ENCODE measurements around the gene MRGPRD. TPM values are rescaled to one million over a fixed set of nuclear protein-coding genes. Genes with fewer than 3 reads are reported as not detected.

Gene MRGPRD
- total and polyA plus RNA-seq, 2 of the 8 experiments (the other 6 are each of a cell fraction or from before 2014, with no cell fraction given) = not detected

DNA sequence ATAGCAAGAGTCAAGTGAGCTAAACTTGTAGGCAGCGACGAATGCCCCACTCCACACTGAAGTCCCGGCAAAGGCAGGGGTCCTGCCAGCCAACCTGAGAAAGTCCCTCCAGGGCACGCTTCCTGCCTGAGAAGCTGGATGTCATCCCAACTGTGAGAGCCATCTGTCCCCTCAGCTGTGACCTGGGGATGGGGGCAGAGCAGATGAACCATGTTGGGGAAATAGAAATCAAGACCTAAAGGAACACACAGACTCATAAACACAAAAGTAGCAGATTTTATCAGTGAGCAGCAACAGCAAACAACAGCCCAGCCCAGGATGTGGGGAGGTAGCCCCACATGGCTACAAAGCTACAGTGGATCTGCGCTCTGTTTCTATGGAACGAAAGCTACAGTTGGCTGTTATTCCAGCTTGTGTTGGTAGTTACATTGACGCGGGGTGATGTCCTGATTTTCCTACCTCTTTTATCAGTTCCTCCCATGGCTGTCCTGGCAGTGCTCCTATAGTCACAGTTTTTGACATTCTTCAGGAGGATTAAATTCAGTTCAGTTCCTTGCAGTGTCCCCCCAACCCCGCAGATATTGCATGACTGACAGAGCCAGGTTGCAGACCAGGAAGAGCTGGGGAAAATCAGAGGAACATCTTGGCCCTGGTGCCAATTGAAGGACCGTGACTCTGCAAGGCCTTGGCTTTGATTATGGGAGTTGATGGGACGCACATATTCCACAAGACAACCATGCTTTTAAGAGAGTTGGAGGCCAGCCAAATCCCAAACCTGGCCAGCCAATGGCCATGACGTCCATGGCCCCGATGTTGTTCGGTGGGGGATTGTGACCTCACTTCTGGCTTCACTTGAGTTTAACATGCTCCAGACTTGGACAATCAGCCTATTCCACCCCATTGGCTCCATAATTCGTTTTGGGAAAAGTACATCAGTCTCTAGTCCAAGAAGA lies 14.6 kb downstream of the MRGPRD start:
- H3K4me2 ChIP-seq (ENCODE audit: insufficient read depth in 1 of 2, low read depth in 2 of 2, low read length in 2 of 2) = no peak overlapping the region
- H2BK20ac ChIP-seq (ENCODE audit: low read length) = no peak overlapping the region
- no peak overlapping the region for H2BK15ac ChIP-seq (ENCODE audit: low read length)
- H3K4ac ChIP-seq (replicated peaks; ENCODE audit: insufficient read length, low read depth, low read length) = no peak overlapping the region
- H4K20me1 ChIP-seq (replicated peaks in 1 of 2; ENCODE audit: control insufficient read depth in 1 of 2, insufficient read depth in 2 of 2, low read length in 2 of 2) = peaks cover 0 to 2% of the 10 kb centered on the region in 2 experiments
- no peaks in the 10 kb centered on the region; a peak in 1 of 7 replicates for H3K27me3 ChIP-seq (replicated peaks in 1 of 4; ENCODE audit: control insufficient read depth in 3 of 4, extremely low read depth in 1 of 4, insufficient read depth in 3 of 4, low read length in 3 of 4)
- no peak overlapping the region for H3K27ac ChIP-seq (ENCODE audit: low read depth, low read length)
- no peaks in the 10 kb centered on the region for H3K4me1 ChIP-seq (replicated peaks in 1 of 4; ENCODE audit: control insufficient read depth in 3 of 4, insufficient read depth in 4 of 4, low read length in 3 of 4)
- H3K14ac ChIP-seq (ENCODE audit: insufficient read length) = no peak overlapping the region
- H3K23ac ChIP-seq (ENCODE audit: insufficient read length) = no peak overlapping the region
- no peak for FAIRE-seq
- no peak overlapping the region for H3K56ac ChIP-seq (replicated peaks; ENCODE audit: insufficient read length, low read depth, low read length)
- H2AFZ ChIP-seq (ENCODE audit: low read length) = no peak overlapping the region
- H3K18ac ChIP-seq (ENCODE audit: extremely low read depth, low read length) = no peak overlapping the region
- no peak overlapping the region for H2BK5ac ChIP-seq (ENCODE audit: low read depth, low read length)
- no peak overlapping the region for H4K8ac ChIP-seq (ENCODE audit: extremely low read depth, insufficient read depth, low read length)
- no peaks in the 10 kb centered on the region; a peak in 1 of 4 replicates for H3K9me3 ChIP-seq (ENCODE audit: insufficient read depth in 2 of 2, low read depth in 1 of 2, low read length in 1 of 2)
- H2BK12ac ChIP-seq (ENCODE audit: low read depth, low read length) = no peak overlapping the region; the same call in 1 of the 2 replicates
- no peak overlapping the region for H4K91ac ChIP-seq (replicated peaks; ENCODE audit: insufficient read length, low read length)
- 95% methylated on average over 14 of the region's 15 CpGs; no CpG with 5 or more reads in 1 of the 2 experiments for WGBS, 2 experiments (ENCODE audit: extremely low coverage in 1 of 2, insufficient coverage in 1 of 2, insufficient read length in 1 of 2, insufficient replicate concordance in 2 of 2, low coverage in 1 of 2, low lambda C conversion rate in 2 of 2, missing lambda C conversion rate in 1 of 2)
- no peak overlapping the region for H4K5ac ChIP-seq (ENCODE audit: insufficient read length, low read depth, low read length)
- ChIA-PET POLR2A (ENCODE audit: partially characterized antibody) (interaction anchor here (0.8 kb wide), 1 partner anchor 15 kb away, joined by 3 read pairs; the partner anchor contains the start of gene MRGPRD), CTCF (ENCODE audit: partially characterized antibody) (interaction anchor here (0.6 to 1.9 kb wide), 9 partner anchors 9 to 1886 kb away, joined by 3 to 13 read pairs (median 4); partner anchors contain the start of gene MRGPRF)
- DNase-seq (ENCODE audit: low read depth in 1 of 2, low spot score in 2 of 2) = no peak
- no peaks in the 10 kb centered on the region for H3K23me2 ChIP-seq (ENCODE audit: low read depth, low read length)
- no peak overlapping the region for H3K4me3 ChIP-seq (ENCODE audit: extremely low read depth in 1 of 4, insufficient read depth in 2 of 4, low read depth in 3 of 4, low read length in 4 of 4)
- no peaks in the 10 kb centered on the region for H3K79me1 ChIP-seq (ENCODE audit: low read depth, low read length)
- H3K36me3 ChIP-seq (ENCODE audit: control insufficient read depth in 2 of 4, insufficient read depth in 4 of 4, low read length in 3 of 4) = no peaks in the 10 kb centered on the region
- H3K9ac ChIP-seq (replicated peaks in 1 of 4; ENCODE audit: extremely low read depth in 1 of 4, low read depth in 3 of 4, low read length in 3 of 4) = no peak overlapping the region
- H3K79me2 ChIP-seq (ENCODE audit: control insufficient read depth in 1 of 2, insufficient read depth in 2 of 2, low read length in 2 of 2) = no peaks in the 10 kb centered on the region
- no peak overlapping the region for H2AK5ac ChIP-seq (ENCODE audit: low read depth, low read length)
- no peak overlapping the region for H2BK120ac ChIP-seq (replicated peaks; ENCODE audit: low read depth, low read length)
- no peak for TF ChIP-seq CREB1 (IDR thresholded peaks at IDR 0.05)
- no peak for TF ChIP-seq SUZ12 (IDR thresholded peaks at IDR 0.05; ENCODE audit: low read length)
- no peak for TF ChIP-seq CEBPB (IDR thresholded peaks at IDR 0.05; ENCODE audit: low read depth, low read length)
- TF ChIP-seq SP2 (IDR thresholded peaks at IDR 0.05; ENCODE audit: low read length) = no peak
- TF ChIP-seq CBX5 (IDR thresholded peaks at IDR 0.05; ENCODE audit: low read depth, low read length) = no peak
- no peak for TF ChIP-seq JUN (IDR thresholded peaks at IDR 0.05; ENCODE audit: low read depth, low read length)
- no peak for TF ChIP-seq RXRA (IDR thresholded peaks at IDR 0.05; ENCODE audit: insufficient read depth, low read depth, low read length)
- TF ChIP-seq CHD1 (IDR thresholded peaks at IDR 0.05; ENCODE audit: low read depth, low read length) = no peak
- TF ChIP-seq KDM4A (IDR thresholded peaks at IDR 0.05; ENCODE audit: low read depth, low read length, severe bottlenecking) = no peak
- TF ChIP-seq TAF7 (optimal IDR thresholded peaks at IDR 0.05; ENCODE audit: borderline replicate concordance, low read depth, low read length) = no peak
- no peak for TF ChIP-seq NANOG (IDR thresholded peaks at IDR 0.05; ENCODE audit: insufficient read depth, low read depth, low read length, poor library complexity, severe bottlenecking)
- TF ChIP-seq FOSL1 (IDR thresholded peaks at IDR 0.05; ENCODE audit: insufficient read depth, low read depth, low read length) = no peak

Measured in H1 (cell line).